ENCODE results near the gene IRF2.

DNA sequence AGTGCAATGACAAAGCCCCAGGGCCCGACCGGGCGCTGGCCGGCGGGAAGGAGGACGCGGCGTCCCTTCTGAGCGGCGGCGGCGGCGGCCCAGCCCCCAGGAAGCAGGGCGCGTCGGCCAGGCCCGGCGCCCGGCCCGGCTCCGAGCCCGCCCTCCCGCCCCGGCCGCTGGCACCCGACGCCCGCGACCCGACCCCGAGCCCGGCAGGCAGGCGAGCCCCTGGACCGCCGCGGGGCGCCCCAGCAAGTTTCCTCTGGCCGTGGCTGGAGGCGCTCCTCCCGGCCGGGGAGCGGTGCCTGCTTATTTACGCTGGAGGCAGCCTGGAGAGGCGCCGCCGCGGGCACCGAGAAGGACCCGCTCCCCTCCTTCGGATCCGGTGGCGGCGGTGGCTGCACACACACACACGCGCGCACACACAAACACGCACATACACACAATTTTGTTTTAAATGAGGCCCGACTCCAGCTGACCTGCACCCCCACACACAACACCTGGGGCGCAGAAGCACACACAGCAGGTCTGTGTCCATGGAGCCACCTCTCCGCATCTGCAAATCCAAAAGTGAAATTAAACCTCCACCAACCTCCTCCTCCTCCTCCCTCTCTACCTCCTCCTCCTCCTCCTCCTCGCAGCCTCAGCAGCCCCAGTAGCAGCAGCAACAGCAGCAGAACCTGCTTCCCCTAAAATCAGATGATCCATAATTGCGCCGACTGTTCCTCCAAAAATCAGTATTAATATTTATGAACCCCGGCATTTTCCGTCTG is 669 bp downstream of the IRF2 start:
- TF ChIP-seq POLR2A (IDR thresholded peaks at IDR 0.05; ENCODE audit: low read depth), result no peak
- TF ChIP-seq, protein P1, sequence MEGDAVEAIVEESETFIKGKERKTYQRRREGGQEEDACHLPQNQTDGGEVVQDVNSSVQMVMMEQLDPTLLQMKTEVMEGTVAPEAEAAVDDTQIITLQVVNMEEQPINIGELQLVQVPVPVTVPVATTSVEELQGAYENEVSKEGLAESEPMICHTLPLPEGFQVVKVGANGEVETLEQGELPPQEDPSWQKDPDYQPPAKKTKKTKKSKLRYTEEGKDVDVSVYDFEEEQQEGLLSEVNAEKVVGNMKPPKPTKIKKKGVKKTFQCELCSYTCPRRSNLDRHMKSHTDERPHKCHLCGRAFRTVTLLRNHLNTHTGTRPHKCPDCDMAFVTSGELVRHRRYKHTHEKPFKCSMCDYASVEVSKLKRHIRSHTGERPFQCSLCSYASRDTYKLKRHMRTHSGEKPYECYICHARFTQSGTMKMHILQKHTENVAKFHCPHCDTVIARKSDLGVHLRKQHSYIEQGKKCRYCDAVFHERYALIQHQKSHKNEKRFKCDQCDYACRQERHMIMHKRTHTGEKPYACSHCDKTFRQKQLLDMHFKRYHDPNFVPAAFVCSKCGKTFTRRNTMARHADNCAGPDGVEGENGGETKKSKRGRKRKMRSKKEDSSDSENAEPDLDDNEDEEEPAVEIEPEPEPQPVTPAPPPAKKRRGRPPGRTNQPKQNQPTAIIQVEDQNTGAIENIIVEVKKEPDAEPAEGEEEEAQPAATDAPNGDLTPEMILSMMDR (IDR thresholded peaks at IDR 0.05), result no peak
- TF ChIP-seq POLR2AphosphoS5 (IDR thresholded peaks at IDR 0.05), result no peak
- no peak for TF ChIP-seq EP300 (IDR thresholded peaks at IDR 0.05)
